Common myeloid progenitor, CD34-positive (primary cell): ENCODE results near the gene CCDC78.
A peak's percentile ranks its signal among the peaks of the same experiment; 100 is the strongest.
"Not testable (repeated sequence)": the region's sequence is repeated elsewhere in the genome, so short reads cannot be mapped to it uniquely, and the experiment has no call there.

Source experiments
- CTCF ChIA-PET: fragments of 350-600 bp; sonication (Branson Sonifier 250); formaldehyde crosslinking; loops from one replicate; lab custom pipeline; 2021; ENCODE audit warnings: antibody characterized with exemption; lab: Charles Lee
- POLR2A ChIA-PET: fragments of 350-600 bp; sonication (Branson Sonifier 250); formaldehyde crosslinking; loops from one replicate; lab custom pipeline; 2021; ENCODE audit warnings: antibody characterized with exemption; lab: Charles Lee
- DNase-seq, 3 donors: peaks; one replicate each; pipeline versions ENCODE4 v3.0.0 to v3.0.0-alpha.2; 2013
- H3K27ac ChIP-seq, 2 experiments: 1 replicate in 1 of 2; 2 replicates in 1 of 2; pipeline ENCODE4 v1.7.0; 2013; ENCODE audit warnings: inconsistent platforms in 2 of 2, low read length in 2 of 2, mild to moderate bottlenecking in 2 of 2, low read depth in 1 of 2, moderate library complexity in 1 of 2; ENCODE audit not compliant: severe bottlenecking in 2 of 2, insufficient read depth in 1 of 2, poor library complexity in 1 of 2
- H3K27me3 ChIP-seq, 5 experiments: replicated peaks in 2 of 5; 1 replicate in 3 of 5; 2 replicates in 2 of 5; pipeline versions ENCODE4 v1.6.1 to v1.7.0; 2013; ENCODE audit warnings: low read length in 4 of 5, mild to moderate bottlenecking in 2 of 5, moderate library complexity in 2 of 5, inconsistent platforms in 1 of 5; ENCODE audit not compliant: insufficient read depth in 5 of 5, control insufficient read depth in 4 of 5
- H3K36me3 ChIP-seq, 4 experiments: 1 replicate in 2 of 4; 2 replicates in 2 of 4; pipeline versions ENCODE4 v1.6.1 to v1.7.0; 2013; ENCODE audit warnings: low read length in 3 of 4, control low read depth in 1 of 4, mild to moderate bottlenecking in 1 of 4; ENCODE audit not compliant: control insufficient read depth in 4 of 4, insufficient read depth in 4 of 4
- H3K4me1 ChIP-seq, 4 experiments: 1 replicate in 3 of 4; 2 replicates in 1 of 4; pipeline versions ENCODE4 v1.6.1 to v1.7.1; 2013; ENCODE audit warnings: low read length in 3 of 4, mild to moderate bottlenecking in 3 of 4, control low read depth in 1 of 4, inconsistent platforms in 1 of 4, moderate library complexity in 1 of 4; ENCODE audit not compliant: control insufficient read depth in 4 of 4, insufficient read depth in 4 of 4; ENCODE audit errors: control extremely low read depth in 1 of 4
- H3K4me3 ChIP-seq, 7 experiments: 1 replicate in 4 of 7; 2 replicates in 3 of 7; pipeline versions ENCODE4 v1.5.1 to v1.7.0; 2013; ENCODE audit warnings: mild to moderate bottlenecking in 7 of 7, low read length in 6 of 7, moderate library complexity in 6 of 7, inconsistent platforms in 2 of 7, low read depth in 2 of 7, control low read depth in 1 of 7; ENCODE audit not compliant: insufficient read depth in 4 of 7, control insufficient read depth in 1 of 7; ENCODE audit errors: extremely low read depth in 1 of 7
- H3K9me3 ChIP-seq, 5 experiments: 1 replicate in 4 of 5; 2 replicates in 1 of 5; pipeline versions ENCODE4 v1.6.1 to v1.7.1; 2013; ENCODE audit warnings: low read length in 4 of 5, mild to moderate bottlenecking in 2 of 5, inconsistent platforms in 1 of 5, low read depth in 1 of 5, moderate library complexity in 1 of 5; ENCODE audit not compliant: control insufficient read depth in 4 of 5, insufficient read depth in 2 of 5; ENCODE audit errors: control extremely low read depth in 1 of 5
- WGBS: methylation state at CpG from one replicate; pipeline ENCODE4 v1.1.5; 2013; ENCODE audit not compliant: insufficient coverage; 5-methylcytosine and 5-hydroxymethylcytosine counted together

CCDC78 gene

DNA sequence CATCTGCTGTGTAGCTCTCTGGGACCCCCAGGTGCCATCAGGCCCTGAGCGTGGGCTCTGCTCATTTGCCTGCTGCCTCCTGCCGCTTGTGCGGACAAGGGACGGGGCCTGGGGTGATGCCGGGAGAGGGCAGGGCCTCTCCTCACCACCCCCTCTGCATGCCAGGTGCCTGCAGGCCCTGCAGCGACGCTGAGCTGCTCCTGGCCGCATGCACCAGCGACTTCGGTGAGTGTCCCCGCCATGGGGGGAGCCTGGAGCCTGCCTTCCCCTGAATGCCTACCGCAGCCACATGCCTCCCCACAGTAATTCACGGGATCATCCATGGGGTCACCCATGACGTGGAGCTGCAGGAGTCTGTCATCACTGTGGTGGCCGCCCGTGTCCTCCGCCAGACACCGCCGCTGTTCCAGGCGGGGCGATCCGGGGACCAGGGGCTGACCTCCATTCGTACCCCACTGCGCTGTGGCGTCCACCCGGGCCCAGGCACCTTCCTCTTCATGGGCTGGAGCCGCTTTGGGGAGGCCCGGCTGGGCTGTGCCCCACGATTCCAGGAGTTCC, 9.4 kb downstream of the CCDC78 start:
- ChIA-PET POLR2A (interaction anchor here (1.3 kb wide), 1 partner anchor 9 kb away, joined by 4 read pairs; the partner anchor contains the start of gene CCDC78), CTCF (interaction anchor here (1.0 to 3.4 kb wide), 9 partner anchors 9 to 71 kb away, joined by 3 to 17 read pairs (median 5); partner anchors contain the start of genes CCDC78, CHTF18, CIAO3 and RPUSD1)
- Histone ChIP-seq H3K27me3 (peaks cover 0 to 42% (median 7%) of the 10 kb centered on the region in 5 experiments), H3K4me3 (no peak overlapping the region), H3K36me3 (no peaks in the 10 kb centered on the region), H3K9me3 (no peaks in the 10 kb centered on the region), H3K4me1 (peaks cover 0 to 54% (median 50%) of the 10 kb centered on the region in 4 experiments), H3K27ac (no peak overlapping the region)
- WGBS = 95% methylated on average over 22 of the region's 29 CpGs
- no peak for DNase-seq

DNA sequence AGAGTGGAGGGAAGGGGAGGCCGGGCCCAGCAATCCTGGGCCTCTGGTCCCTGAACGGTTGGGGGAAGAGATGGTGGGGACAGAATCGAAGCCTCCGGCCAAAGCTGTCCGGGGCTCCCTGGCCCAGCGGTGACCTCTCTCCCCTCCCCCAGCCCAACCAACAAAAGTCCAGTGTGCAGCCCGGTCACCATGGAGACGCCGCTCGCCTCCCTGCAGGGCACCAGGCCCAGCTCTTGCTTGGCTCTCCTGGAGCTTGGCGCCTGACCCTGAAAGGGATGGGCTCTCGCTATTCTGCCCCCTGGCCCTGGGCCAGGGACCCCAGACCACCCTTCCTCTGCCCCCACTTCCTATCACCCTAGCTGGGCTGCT, 10.1 kb downstream of the CCDC78 start:
- H3K27me3 ChIP-seq = peaks cover 0 to 43% (median 7%) of the 10 kb centered on the region in 5 experiments
- H3K4me3 ChIP-seq = no peak overlapping the region
- 42% methylated on average over 7 of the region's 12 CpGs for WGBS
- no peak overlapping the region for H3K27ac ChIP-seq
- CTCF ChIA-PET = interaction anchor here (0.7 to 3.4 kb wide), 8 partner anchors 10 to 72 kb away, joined by 3 to 17 read pairs (median 6); partner anchors contain the start of genes CCDC78, CHTF18, CIAO3 and RPUSD1
- POLR2A ChIA-PET = interaction anchor here (1.3 kb wide), 1 partner anchor 10 kb away, joined by 4 read pairs; the partner anchor contains the start of gene CCDC78
- DNase-seq = no peak
- H3K36me3 ChIP-seq = no peaks in the 10 kb centered on the region
- peaks cover 0 to 48% (median 44%) of the 10 kb centered on the region in 4 experiments for H3K4me1 ChIP-seq
- H3K9me3 ChIP-seq = no peaks in the 10 kb centered on the region

DNA sequence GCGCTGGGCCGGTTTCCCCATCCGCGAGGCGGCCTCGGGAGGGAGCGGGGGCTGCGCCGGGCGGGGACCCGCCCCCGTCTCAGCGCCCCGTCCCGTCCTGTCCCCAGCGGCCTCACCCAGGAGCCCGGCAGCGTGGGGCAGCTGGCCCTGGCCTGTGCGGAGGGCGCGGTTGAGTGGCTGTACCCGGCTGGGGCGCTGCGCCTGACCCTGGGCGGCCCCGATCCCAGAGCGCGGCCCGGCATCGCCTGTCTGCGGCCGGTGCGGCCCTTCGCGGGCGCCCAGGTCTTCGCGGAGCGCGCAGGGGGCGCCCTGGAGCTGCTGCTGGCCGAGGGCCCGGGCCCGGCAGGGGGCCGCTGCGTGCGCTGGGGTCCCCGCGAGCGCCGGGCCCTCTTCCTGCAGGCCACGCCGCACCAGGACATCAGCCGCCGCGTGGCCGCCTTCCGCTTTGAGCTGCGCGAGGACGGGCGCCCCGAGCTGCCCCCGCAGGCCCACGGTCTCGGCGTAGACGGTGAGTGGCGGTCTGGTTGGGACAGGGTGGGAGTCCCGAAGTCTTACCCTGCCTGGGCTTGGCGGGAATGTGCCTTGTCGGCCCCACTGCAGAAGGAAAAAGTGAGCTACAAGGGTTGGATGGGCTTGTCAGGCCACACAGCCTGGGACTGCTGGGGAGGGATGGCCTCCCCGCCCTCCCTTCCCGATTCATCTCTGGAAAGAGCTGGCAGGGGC, 10.6 kb downstream of the CCDC78 start:
- CTCF ChIA-PET = interaction anchor here (0.7 to 3.4 kb wide), 9 partner anchors 11 to 72 kb away, joined by 3 to 17 read pairs (median 5); partner anchors contain the start of genes CCDC78, CHTF18, CIAO3 and RPUSD1

DNA sequence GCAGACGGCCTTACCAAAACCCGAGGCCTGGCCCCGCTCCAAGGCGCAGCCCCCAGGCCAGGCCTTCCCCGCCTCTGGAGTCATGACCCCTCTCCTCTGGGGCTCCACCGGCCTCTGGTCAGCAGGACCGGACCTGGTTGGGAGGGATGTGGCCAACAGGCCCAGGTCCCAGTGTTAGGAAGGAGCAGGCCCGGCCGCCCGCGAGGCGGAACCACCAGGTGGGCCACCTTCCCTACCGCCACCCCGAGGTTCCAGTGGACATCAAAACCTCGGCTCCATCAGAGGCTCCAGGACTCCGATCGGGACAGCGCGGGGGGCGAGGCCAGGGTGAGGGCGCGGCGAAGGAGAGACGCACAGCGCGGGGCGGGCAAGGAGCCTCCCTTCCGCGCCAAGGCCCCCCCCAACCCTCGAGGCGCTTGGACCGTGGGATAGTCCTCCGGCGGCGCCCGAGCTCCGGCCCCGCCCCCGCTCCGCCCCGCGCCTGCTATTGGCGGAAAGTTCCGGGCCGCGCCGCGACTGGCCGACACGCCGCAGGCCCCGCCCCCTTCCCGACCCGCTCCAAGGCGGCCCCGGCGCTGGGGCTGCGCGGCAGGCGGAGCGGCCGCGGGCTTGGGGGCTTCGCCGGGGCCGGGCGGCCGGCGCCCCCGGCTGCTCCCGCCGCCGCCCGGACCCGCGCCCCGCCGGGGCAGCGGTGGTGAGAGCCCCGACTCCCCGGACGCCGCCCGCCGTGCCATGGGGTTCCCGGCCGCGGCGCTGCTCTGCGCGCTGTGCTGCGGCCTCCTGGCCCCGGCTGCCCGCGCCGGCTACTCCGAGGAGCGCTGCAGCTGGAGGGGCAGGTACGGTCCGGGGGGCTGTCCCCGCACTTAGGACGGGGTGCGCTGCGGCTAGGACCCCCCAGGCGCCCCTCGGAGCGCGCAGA, 11.4 kb downstream of the CCDC78 start, which contains the start of gene METRN:
Gene METRN, plus strand, starts transcription at position 561 of the 919 bp plus-strand sequence. Its CDS starts 172 bp downstream, at position 733.
- Histone ChIP-seq H3K4me1 (peaks cover 0 to 35% (median 31%) of the 10 kb centered on the region in 4 experiments), H3K27me3 (peaks cover 0 to 56% (median 9%) of the 10 kb centered on the region in 5 experiments), H3K9me3 (no peaks in the 10 kb centered on the region), H3K27ac (no peak within 1 kb of the TSS), H3K4me3 (peak within 1 kb of the TSS in 6 of 7 experiments; percentile 19 to 66 (median 60)), H3K36me3 (no peaks in the 10 kb centered on the region)
- WGBS = 6% methylated on average over 74 of the region's 108 CpGs
- ChIA-PET POLR2A (interaction anchor here (0.8 kb wide), 1 partner anchor 152 kb away, joined by 3 read pairs; no protein-coding TSS in a partner anchor), CTCF (interaction anchor here (1.2 to 5.6 kb wide), 8 partner anchors 12 to 388 kb away, joined by 3 to 104 read pairs (median 6); partner anchors contain the start of genes CHTF18 and RPUSD1)
- DNase-seq = peak; percentile 81 to 87 (median 85)

More for the DNA sequence above, 10.6 kb downstream of the CCDC78 start:
- Histone ChIP-seq H3K4me3 (peak overlapping the region in 6 of 7 experiments; percentile 19 to 66 (median 60)), H3K9me3 (no peaks in the 10 kb centered on the region), H3K36me3 (no peaks in the 10 kb centered on the region), H3K4me1 (peaks cover 0 to 43% (median 39%) of the 10 kb centered on the region in 4 experiments), H3K27me3 (peaks cover 0 to 48% (median 7%) of the 10 kb centered on the region in 5 experiments), H3K27ac (no peak overlapping the region)
- under 1% methylated on average over 66 of the region's 74 CpGs for WGBS
- POLR2A ChIA-PET = interaction anchor here (0.8 to 1.3 kb wide), 2 partner anchors 10 to 152 kb away, joined by 3 to 4 read pairs; partner anchors contain the start of gene CCDC78
- peak in 1 of 3 donors; percentile 31 for DNase-seq

DNA sequence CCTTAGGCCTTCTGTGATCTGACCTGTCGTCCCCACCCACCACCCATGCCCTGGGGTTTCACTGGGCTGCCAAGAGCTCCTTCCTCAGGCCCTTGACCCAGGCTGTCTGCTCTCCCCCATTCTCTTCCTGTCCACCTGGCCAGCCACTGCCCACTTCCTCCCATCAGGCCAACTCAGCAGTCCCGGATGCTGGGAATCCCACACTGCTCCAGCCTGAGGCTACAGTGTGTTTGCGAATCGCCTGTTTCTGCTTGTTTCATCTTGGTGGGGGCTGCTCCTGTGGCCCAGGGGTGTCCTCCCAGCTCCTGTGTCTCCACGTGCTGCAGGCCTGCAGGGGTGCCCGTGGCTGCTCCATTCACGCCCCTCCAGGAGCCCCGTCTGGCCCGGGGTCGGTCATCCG, 12.2 kb downstream of the CCDC78 start:
- H3K27me3 ChIP-seq = peaks cover 0 to 64% (median 15%) of the 10 kb centered on the region in 5 experiments
- H3K4me3 ChIP-seq = no peak overlapping the region
- H3K27ac ChIP-seq = no peak overlapping the region
- no peak for DNase-seq
- ChIA-PET CTCF (interaction anchor here (1.2 to 5.6 kb wide), 3 partner anchors 11 to 389 kb away, joined by 3 to 104 read pairs (median 4); partner anchors contain the start of genes CHTF18 and RPUSD1), POLR2A (no interaction called here)
- no peaks in the 10 kb centered on the region for H3K9me3 ChIP-seq
- WGBS = 58% methylated on average over 11 of the region's 11 CpGs
- peaks cover 0 to 28% (median 23%) of the 10 kb centered on the region in 4 experiments for H3K4me1 ChIP-seq
- H3K36me3 ChIP-seq = no peaks in the 10 kb centered on the region

DNA sequence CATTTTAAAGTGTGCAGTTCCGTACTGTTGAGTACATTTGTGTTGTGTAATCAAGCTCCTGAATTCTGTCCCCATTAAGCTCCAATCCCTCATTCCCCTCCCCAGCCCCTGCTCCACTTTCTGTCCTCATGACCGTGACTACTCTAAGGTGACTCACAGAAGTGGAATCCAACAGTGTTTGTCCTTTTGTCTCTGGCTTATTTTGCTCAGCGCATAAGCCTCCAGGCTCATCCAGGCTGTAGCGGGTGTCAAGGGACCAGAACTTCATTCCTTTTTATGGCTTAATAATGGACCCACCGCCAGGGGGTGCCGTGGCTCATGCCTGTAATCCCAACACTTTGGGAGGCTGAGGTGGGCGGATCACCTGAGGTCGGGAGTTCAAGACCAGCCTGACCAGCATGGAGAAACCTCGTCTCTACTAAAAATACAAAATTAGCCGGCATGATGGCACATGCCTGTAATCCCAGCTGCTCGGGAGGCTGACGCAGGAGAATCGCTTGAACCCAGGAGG, 13.4 kb downstream of the CCDC78 start:
- WGBS = 41% methylated on average over 9 of the region's 13 CpGs
- Histone ChIP-seq H3K27me3 (peaks cover 0 to 77% (median 19%) of the 10 kb centered on the region in 5 experiments), H3K4me1 (peaks cover 0 to 21% (median 19%) of the 10 kb centered on the region in 4 experiments)
- H3K27ac ChIP-seq, POLR2A ChIA-PET, H3K4me3 ChIP-seq, H3K9me3 ChIP-seq, H3K36me3 ChIP-seq: not testable (repeated sequence)
- CTCF ChIA-PET = interaction anchor here (0.6 to 5.6 kb wide), 18 partner anchors 8 to 390 kb away, joined by 3 to 104 read pairs (median 5); partner anchors contain the start of genes ANTKMT, CCDC78, CHTF18 and CIAO3
- DNase-seq = peak; percentile 52 to 63 (median 59)
